Measurements from ENCODE around the gene MYPN. TPM values are rescaled to one million over a fixed set of nuclear protein-coding genes. Genes with fewer than 3 reads are reported as not detected.

MYPN gene
- total RNA-seq, 1 donor from 2014 or later: 196 TPM

DNA sequence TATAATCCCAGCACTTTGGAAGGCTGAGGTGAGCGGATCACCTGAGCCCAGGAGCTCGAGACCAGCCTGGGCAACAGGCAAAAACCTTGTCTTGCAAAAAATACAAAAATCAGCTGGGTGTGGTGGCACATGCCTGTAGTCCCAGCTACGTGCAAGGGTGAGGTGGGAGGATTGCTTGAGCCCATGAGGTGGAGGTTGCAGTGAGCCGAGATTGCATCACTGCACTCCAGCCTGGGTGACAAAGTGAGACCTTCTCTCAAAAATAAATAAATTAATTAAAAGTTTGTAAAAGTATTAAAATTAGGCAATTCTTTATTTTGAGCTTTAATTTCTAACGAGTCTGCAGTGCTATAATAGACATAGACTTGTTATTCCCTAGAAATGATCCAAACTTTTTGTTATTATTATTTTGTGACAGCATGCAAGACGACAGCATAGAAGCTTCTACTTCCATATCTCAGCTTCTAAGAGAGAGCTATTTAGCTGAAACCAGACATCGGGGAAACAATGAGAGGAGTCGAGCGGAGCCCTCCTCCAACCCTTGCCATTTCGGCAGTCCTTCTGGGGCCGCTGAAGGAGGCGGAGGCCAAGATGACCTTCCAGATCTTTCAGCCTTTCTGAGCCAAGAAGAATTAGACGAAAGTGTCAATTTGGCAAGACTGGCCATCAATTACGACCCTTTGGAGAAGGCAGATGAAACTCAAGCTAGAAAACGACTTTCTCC, 11.9 kb downstream of the MYPN start:
- DNase-seq (ENCODE audit: low spot score): no peak
- intact Hi-C loops (cut with DNase I): no loop called here

GRCh38 chr10:68121852-68122251, 12.6 kb downstream of the MYPN start:
- DNase-seq (ENCODE audit: low spot score): no peak
- intact Hi-C loops (cut with DNase I): no loop called here

- intact Hi-C loops (cut with DNase I): no loop called here
- DNase-seq (ENCODE audit: low spot score): no peak
These were observed 15.4 kb downstream of the MYPN start for GRCh38 chr10:68124718-68125117.

DNA sequence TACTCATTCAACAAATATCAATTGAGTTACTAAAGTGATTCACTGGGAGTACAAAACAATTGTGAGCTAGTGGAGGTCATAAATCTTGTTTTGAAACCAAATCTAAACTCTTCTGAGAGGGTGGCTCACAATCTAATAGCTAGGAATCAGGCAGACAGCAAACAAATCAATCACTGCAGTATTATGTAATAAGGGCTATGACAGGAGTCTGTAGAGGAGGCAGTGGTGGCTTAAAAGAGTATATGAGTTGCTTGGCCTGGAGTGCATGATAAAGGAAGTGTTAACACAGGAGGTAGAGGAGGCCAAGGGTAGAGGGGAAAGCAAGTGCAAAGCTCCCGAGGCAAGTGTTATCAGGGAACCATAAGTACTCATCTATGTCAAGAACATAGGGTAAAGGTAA, 16.5 kb downstream of the MYPN start:
- DNase-seq (ENCODE audit: low spot score): no peak
- intact Hi-C loops (cut with DNase I): no loop called here

DNA sequence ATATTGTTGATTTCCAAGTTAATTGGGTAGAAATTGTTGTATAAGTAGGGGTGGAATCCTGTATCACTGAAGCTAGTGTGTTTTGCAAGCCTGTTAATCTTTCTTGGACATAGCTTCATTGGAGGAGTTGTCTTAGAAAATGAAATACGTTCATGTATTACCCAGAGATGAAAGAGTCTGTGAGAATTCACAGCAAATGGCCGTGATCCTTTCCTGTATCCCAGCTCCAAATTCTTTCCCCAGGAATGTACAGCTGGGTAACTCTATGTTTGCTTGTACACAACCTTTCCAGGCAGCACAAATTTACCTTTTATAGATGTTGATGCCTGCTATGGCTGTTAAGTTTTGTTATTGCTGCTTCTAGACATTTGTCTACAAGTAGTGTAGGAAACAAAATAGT, 18.7 kb downstream of the MYPN start:
- intact Hi-C loops (cut with DNase I): no loop called here

GRCh38 chr10:68132391-68132790, 23.1 kb downstream of the MYPN start:
- intact Hi-C loops (cut with DNase I): no loop called here
- no peak for DNase-seq (ENCODE audit: low spot score)

More for the DNA sequence above, 18.7 kb downstream of the MYPN start:
- no peak for DNase-seq (ENCODE audit: low spot score)

- no peak for DNase-seq (ENCODE audit: low spot score)
- intact Hi-C loops (cut with DNase I): no loop called here
These were observed 24.2 kb downstream of the MYPN start for GRCh38 chr10:68133523-68133922.

DNA sequence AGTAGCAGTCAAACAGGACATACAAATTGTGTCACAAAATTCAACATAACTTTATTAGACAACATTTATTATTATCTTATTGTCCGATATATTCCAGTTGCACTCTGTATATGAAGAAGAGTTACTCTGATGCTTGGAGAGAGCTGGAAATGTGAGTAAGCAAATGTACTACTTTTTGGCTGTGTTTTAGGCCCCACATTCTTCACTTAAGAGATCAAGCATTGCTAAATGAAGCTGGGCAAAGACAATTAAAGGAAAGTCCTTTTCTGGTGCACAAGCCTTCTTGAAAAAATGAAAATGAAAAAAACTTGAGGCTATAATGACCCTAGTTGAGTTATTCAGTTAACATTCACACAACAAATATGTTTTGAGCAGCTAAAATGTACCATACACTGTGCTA, 26.1 kb downstream of the MYPN start:
- intact Hi-C loops (cut with DNase I): loop anchor here (5.0 kb wide), 1 partner anchor 33 kb away; no protein-coding TSS in a partner anchor
- DNase-seq (ENCODE audit: low spot score): no peak

- intact Hi-C loops (cut with DNase I): loop anchor here (5.0 kb wide), 1 partner anchor 34 kb away; no protein-coding TSS in a partner anchor
- no peak for DNase-seq (ENCODE audit: low spot score)
These were observed 26.9 kb downstream of the MYPN start for GRCh38 chr10:68135922-68136792.

DNA sequence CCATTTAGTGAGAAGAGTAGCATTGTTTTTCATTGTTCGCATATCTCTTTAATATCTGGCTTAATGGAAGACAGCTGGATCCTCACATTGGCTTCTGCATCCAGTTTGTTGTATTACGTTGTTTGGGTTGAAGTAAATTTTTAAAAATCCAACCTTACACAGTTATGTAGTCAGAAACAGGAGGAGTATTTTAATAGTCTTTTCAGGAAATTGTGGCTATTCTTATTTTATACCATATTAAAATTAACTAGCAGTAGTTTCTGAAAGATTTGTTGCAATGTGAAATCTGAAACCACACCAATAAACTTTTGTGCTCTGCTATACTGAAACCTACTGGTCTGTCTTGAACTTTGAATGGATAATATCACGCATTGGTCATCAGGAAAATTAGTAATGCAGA, 27.9 kb downstream of the MYPN start:
- no peak for DNase-seq (ENCODE audit: low spot score)
- intact Hi-C loops (cut with DNase I): loop anchor here (5.0 kb wide), 1 partner anchor 35 kb away; no protein-coding TSS in a partner anchor

DNA sequence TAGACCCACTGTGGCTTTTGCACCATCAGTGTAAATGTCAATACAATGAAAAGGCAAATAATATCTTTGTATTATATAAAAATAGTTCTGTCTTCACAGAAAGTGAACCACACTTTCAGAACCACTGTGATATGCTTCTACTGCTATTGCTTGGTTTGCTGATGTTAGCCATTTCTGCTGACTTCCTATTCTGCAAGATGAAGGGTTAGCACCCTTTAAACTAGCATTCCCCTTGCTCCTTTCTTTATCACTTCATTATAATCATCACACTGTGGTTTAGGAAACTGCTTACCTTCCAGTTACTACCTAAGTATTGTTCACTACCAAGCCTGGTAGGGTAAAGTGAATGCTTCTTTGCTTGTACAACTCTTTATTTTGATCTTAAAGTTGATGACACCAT, 29.2 kb downstream of the MYPN start:
- intact Hi-C loops (cut with DNase I): loop anchor here (5.0 kb wide), 1 partner anchor 36 kb away; no protein-coding TSS in a partner anchor
- no peak for DNase-seq (ENCODE audit: low spot score)

DNA sequence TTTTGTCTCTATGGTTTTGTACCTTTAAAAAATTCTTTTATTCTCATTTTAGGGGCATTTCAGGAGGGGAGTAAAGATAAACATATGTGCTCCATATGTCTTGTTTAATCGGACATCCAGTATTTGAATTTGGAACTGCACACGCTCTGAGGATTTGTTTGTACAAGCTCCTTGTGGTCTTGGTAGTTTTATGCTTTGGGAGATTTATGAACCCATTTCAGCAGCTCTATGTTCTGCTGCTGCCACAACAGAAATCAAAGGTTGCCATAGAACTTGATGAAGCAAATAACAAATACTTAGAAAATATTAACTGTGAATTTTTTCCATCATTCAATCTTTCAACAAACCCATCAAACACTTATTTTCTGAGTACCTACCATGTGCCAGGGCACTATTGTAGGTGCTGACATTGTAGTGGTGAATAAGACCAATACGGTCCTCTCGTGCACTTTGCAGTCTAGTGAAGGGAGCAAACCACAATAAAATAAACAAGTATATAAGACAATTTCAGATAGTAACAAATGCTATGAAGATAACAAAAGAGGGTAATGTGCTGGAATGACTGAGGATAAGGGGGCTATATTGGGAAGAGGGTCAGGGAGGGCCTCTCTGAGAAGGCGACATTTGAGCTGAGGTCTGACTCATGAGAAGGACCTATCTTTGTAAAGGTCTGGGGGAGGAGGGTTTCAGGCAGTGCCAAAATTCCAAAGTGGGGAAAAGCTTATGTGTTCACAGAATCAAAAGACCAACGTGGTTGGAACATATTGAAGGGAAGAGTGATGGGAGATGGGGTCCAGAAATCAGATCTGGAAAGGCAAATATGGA, 30.4 kb downstream of the MYPN start:
- intact Hi-C loops (cut with DNase I): loop anchor here (5.0 kb wide), 1 partner anchor 37 kb away; no protein-coding TSS in a partner anchor
- no peak for DNase-seq (ENCODE audit: low spot score)

- intact Hi-C loops (cut with DNase I): no loop called here
- DNase-seq (ENCODE audit: low spot score): no peak
These were observed 33.5 kb downstream of the MYPN start for GRCh38 chr10:68142761-68143160.

DNA sequence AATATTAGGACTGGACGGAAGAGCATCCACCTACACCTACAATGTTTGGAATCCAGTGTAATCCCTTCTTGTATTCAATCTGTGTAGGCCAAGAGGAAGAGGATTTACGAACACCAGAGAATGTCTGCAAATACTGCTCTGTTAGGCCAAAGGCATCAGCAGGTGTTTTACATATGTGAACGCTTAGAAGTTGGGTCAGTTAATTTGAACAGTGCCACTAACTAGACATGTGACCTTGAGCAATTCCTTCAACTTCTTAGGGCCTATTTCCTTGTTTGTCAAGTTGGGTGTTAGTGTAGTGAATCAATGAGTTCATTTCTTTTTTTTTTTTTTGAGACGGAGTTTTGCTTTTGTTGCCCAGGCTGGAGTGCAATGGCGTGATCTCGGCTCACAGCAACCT, 35.4 kb downstream of the MYPN start:
- intact Hi-C loops (cut with DNase I): no loop called here
- no peak for DNase-seq (ENCODE audit: low spot score)

GRCh38 chr10:68145705-68146104, 36.4 kb downstream of the MYPN start:
- intact Hi-C loops (cut with DNase I): no loop called here
- no peak for DNase-seq (ENCODE audit: low spot score)

DNA sequence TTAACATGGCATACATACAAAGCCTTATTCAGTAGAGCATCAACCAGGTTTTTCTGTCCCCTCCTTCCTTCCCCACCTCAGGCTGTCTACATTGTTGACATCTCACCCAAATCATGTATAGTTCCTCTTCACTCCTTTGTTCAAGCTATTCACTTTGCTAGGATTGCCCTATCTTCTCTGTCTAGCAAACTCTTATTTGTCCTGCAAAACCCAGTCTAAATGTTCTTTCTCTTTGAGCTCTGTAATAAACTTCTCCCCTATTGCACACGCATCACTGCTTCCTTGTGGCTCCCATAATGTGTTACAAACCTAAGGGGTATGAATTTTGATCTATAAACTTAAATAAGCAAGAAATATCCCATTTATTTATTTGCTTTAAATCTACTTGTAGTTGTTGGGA, 36.8 kb downstream of the MYPN start:
- intact Hi-C loops (cut with DNase I): no loop called here
- no peak for DNase-seq (ENCODE audit: low spot score)

GRCh38 chr10:68151453-68151852, 42.2 kb downstream of the MYPN start:
- intact Hi-C loops (cut with DNase I): no loop called here

GRCh38 chr10:68153473-68154210, 44.4 kb downstream of the MYPN start:
- intact Hi-C loops (cut with DNase I): loop anchor here (2.0 kb wide), 2 partner anchors 43 to 69 kb away; no protein-coding TSS in a partner anchor
- no peak for DNase-seq (ENCODE audit: low spot score)

More at GRCh38 chr10:68151453-68151852, 42.2 kb downstream of the MYPN start:
- DNase-seq (ENCODE audit: low spot score): no peak

DNA sequence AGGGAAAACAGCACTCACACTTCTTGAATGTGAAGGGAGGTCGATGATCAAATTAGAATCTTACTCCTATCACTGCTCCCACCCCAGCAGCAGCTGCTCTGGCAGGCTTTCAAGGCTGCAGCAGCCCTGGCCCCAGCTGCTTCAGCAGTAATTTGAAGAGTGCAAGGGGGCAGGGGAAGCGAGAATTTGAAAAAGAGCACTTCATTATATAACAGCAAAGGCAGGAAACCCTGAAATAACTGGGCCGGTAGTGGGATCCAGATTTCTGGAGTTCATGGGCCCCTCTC, 44.9 kb downstream of the MYPN start:
- intact Hi-C loops (cut with DNase I): loop anchor here (2.0 kb wide), 2 partner anchors 43 to 69 kb away; no protein-coding TSS in a partner anchor
- DNase-seq (ENCODE audit: low spot score): no peak
